Stimulated activated CD8-positive, alpha-beta memory T cell treated with anti-CD3 and anti-CD28 coated beads, Interleukin-7, amount 100 ng/mL, for 4 hours (primary cell): ENCODE measurements around the gene ODC1.
"Not testable (repeated sequence)": the region's sequence is repeated elsewhere in the genome, so short reads cannot be mapped to it uniquely, and the experiment has no call there.

Experiments used
- DNase-seq, 2 donors: peaks; one replicate each; pipeline ENCODE4 v3.0.0-alpha.2; 2020; ENCODE audit warnings: low read depth in 2 of 2

Gene ODC1

GRCh38 chr2:10447895-10448575, at the start of gene ODC1:
TSS of gene ODC1 (minus strand) at chr2:10448327. CDS start at chr2:10445032, 3,295 bp downstream.
- peak; percentile 96 to 99 for DNase-seq

- DNase-seq, result peak; percentile 46 to 73
Measured at GRCh38 chr2:10497797-10498251, 49.7 kb upstream of the ODC1 start.

DNA sequence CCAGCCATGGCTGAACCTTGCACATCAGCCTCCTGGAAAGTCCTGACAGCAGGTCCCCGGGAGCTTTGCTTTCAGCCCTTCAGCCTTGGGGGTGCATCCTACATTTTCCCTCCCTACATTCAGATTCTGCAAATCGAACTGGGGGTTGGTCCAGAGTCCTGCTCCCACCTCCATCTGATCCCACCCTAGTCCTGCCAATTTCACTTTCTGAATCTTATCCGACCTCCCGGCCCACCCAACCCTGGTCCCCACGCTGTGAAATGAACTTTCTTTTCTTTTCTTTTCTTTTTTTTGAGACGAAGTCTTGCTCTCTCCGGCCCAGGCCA, 47.8 kb upstream of the ODC1 start:
- no peak for DNase-seq

DNA sequence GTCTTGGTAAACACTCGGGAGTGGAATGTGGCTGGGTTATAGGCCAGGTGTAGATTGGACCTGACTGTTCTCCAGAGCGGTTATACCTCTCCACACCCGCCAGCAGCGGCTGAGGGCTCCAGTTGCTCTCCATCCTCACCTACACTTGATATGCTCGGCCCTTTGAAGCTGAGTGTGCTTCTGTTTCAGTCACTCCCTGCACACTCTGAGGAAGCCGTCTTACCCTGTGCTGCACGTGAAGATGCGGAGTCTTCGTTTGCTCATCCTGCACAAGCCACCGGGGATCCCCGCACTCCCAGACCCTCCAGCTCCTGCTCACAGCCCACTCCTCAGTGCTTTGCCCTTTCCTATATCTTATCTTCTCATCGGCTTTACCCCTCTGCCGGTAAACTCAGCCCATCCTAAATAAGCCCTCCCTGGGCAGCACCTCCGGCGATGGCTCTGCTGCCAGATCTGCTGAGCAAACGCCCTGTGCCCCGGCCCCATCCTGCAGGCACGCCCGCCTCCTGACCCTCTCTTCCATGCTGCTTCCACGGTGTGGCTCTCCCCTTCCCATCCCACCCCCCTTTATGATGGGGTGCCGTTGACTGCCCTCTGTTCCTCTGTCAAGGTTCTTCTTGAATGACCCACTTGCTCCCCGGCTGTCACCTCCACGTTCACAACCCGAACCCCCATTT, 47.3 kb upstream of the ODC1 start:
- DNase-seq, result no peak

DNA sequence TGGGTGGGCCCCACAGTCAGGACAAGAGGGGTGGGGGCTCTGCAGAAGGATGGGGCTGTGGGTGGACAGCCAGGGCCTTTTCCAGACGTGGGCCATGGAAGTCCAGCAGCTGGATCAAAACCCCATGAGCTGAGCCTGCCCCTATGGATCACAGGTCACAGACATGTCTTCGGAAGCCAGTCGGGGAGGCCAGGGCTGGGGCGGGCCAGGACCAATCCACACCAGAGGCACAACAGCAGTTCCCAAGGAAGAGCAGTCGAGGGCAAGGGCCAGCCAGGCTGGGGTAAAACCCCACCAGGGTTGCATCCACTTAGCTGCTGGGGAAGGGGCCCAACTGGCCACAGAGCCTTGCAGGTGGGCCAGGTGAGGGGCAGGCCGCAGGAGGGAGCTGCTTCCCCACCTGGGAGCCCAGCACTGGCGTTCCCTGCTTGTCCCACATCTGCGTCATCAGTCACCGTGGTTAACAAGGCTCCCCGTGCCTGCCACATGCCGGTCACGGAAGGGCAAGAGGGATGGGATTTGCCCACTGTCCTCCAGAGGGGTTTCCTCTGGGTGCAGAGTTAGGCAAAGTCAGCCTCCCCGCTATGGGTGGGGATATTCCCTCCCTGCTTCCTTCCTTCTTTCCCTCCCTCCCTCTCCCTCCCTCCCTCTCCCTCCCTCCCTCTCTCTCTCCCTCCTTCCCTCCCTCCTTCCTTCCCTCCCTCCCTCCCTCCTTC, 46.4 kb upstream of the ODC1 start:
- DNase-seq, result no peak

DNA sequence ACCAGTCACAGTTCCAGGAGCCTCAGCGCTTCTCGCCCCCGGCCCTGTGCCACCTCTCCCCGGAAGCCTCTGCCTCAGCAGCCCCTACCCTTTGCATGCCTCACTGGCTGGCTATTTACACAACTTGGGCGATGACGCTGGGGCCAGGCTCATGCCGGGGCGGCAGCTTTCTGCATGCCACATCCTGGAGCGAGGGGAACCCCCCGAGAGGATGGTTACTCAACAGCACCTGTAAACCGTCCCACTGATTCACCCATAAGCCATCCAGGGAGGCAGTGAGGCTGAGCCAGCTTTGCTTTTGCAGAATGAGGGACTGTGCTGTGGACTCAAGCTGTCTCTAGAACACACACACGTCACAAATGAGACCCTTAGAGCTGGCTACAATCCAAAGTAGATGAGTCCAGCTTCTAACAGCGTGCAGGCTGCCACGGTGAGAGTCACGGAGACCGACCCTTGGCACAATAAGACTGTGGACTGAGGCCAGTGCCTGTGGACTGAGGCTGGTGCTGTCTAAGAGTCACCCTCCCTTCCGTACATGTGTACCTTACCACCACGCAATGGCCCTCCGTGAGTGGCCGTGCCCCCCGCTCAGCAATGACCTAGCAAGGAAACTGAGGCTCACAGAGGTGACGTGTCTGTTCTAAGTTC, 45.6 kb upstream of the ODC1 start:
- DNase-seq, result peak; percentile 82 to 84

DNA sequence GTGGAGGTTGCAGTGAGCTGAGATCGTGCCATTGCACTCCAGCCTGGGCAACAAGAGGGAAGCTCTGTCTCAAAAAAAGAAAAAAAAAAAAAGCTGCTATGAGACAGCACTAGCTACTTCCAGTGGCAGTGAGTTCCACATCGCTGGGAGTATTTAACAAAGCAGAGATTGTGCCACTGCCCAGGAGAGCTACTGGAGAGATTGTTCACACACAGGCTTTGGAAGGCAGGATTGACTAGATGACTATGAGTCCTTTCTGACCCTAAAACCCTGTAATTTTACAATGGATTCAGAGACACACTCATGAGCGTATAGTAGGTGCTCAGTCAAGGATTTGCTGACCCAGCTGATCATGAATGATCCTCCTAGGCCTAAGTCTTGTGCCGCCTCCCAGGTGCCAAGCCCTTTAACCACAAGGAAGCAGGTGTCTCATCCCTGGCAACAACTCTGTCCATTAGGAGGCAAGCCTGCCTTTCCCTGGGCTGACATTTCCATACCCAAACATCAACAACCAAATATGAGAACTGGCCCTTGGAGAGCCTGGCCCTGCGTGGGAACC, 45.0 kb upstream of the ODC1 start:
- no peak for DNase-seq

- DNase-seq, result no peak
Measured at GRCh38 chr2:10490806-10491291, 42.7 kb upstream of the ODC1 start.

DNA sequence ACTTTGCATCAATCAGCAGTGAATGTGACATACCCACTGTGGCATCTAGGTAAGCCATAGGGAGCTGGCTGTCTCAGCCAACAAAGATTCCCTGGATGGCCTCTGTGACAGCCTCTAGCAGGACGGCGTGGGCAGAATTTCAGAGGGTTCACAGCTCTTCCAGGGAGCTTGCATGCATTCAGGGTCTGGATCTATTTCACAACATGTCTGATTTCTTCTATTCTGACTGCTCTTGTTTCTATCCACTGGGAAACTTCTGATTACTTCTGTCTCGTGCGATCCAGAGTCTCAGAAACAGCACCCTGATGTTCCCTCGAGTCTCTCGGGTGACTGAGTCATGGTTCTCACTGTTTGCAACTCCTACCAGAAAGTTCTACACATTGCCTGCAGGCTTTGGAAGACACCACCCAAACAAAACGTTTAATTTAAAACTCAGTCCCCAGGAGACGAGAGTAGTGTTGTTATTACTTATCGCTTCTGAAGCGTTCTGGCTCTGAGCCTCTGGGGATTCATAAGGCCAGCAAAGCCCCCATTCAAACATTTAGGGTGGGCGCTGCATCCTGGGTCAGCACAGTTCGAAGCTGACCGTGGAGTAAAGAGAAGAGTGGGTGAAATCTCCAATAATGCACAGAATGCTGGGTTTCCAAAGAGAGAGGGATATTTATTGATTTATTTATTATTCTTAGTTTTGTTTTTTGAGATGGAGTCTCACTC, 41.9 kb upstream of the ODC1 start:
- no peak for DNase-seq

DNA sequence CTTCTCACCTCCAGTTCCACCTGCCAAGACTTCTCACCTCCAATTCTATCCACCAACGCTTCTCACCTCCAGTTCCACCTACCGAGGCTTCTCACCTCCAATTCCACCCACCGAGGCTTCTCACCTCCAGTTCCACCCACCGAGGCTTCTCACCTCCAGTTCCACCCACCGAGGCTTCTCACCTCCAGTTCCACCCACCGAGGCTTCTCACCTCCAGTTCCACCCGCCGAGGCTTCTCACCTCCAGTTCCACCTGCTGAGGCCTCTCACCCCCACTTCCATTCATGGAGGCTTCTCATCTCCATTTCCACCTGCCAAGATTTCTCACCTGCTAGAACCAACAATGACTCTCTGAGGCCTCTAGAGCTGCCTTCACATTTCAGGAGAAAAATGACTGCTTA, 40.0 kb upstream of the ODC1 start:
- not testable (repeated sequence) for DNase-seq

DNA sequence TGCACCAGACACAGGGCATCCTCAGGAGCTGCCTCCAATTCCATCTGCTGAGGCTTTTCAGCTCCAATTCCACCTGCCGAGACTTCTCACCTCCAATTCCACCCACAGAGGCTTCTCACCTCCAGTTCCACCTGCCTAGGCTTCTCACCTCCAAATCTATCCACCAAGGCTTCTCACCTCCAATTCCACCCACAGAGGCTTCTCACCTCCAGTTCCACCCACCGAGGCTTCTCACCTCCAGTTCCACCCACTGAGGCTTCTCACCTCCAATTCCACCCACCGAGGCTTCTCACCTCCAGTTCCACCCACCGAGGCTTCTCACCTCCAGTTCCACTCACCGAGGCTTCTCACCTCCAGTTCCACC, 39.6 kb upstream of the ODC1 start:
- DNase-seq, result not testable (repeated sequence)

- no peak for DNase-seq
Measured at GRCh38 chr2:10487081-10487740, 39.1 kb upstream of the ODC1 start.

DNA sequence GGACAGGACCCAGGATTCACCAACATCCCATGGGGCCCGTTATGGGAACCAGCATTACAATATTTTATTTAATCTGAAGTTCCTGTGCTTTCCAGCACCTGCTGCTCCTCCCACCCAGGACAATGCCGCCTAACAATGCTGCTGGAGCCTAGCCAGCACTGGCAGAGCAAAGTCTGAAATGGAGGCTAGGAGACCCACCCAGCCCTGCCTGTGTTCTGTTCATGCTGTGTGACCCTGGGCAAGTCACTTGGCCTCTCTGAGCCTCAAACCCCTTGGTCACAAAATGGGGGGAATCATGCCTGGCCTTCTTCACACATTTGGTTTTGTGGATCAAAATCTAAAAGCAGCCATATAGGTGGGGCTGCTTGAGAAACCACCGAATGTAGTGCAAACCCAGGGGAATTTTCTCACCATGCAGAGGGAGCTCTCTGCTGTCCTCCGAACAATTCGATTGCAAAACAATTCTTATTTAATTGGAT, 38.5 kb upstream of the ODC1 start:
- no peak for DNase-seq

- DNase-seq, result no peak
Measured at GRCh38 chr2:10486091-10486490, 38.0 kb upstream of the ODC1 start.

DNA sequence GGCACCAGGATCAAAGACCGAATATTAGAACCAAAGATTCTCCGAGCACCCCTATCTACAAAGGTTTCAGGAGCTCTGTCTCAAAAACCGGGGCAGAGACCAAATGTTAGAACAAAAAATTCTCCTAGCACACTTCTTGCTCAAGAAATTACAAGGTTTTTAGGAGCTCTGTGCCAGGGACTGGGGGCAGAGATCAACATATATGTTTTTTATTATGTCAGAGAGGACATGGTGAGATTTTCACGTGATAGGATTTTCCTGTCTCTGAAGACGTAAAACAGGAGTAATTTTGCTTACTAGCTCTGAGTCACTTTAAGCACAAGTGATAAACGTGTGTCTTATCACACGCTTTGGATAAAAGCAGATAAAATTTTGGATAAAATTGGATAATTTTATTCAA, 34.8 kb upstream of the ODC1 start:
- no peak for DNase-seq

DNA sequence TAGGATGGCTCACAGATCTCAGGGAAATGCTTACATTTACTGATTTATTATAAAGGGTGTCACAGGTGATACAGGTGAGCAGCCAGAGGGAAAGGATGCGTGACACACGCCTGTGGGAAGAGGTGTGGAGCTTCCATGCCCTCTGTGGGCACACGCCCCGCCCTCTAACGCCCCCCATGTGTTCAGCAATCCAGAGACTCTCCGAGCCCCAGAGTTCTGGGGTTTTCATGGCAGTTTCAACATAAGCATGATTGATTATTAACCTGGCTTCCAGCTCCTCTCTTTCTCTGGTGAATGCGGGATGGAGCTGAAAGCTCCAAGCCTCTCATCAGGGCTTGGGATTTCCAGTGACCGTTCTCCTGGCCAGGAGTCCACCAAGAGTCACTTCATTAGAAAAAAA, 34.3 kb upstream of the ODC1 start:
- no peak for DNase-seq

- no peak for DNase-seq
Measured at GRCh38 chr2:10481666-10482157, 33.6 kb upstream of the ODC1 start.

- no peak for DNase-seq
Measured at GRCh38 chr2:10481055-10481665, 33.0 kb upstream of the ODC1 start.

- no peak for DNase-seq
Measured at GRCh38 chr2:10480359-10480949, 32.3 kb upstream of the ODC1 start.

DNA sequence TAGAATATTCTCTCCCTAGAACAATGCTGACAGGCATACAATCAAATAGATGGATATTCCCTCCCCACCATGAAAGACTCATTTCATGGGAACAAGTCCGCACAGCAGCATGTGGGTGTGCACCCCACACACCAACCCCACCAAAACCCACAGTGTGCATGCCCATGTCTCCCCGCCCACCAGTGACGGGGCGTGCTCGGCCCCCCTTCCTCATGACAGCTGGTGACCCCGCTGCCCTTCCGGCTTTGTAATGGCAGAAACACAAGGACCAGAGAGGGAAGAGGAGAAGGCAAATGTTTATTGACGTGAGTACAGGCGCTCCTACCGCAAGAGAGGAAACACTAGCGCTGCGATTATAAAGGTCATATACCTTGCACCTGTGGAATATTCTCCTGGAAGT, 30.8 kb upstream of the ODC1 start:
- DNase-seq, result no peak
